Measurements from ENCODE around the gene PDE4A.
"Not testable (repeated sequence)": the region's sequence is repeated elsewhere in the genome, so short reads cannot be mapped to it uniquely, and the experiment has no call there.

The PDE4A gene

DNA sequence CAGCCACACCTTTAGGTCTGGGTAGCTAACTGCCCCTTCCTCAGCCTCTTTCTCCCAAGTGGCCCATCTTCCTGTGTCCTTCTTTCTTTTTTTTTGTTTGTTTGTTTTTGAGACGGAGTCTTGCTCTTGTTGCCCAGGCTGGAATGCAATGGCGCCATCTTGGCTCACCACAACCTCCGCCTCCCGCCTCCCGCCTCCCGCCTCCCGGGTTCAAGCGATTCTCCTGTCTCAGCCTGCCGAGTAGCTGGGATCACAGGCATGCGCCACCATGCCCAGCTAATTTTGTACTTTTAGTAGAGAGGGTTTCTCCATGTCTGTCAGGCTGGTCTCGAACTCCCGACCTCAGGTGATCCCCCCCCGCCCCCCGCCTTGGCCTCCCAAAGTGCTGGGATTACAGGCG lies 41.7 kb downstream of the PDE4A start:
- DNase-seq (ENCODE audit: low spot score) = not testable (repeated sequence)

DNA sequence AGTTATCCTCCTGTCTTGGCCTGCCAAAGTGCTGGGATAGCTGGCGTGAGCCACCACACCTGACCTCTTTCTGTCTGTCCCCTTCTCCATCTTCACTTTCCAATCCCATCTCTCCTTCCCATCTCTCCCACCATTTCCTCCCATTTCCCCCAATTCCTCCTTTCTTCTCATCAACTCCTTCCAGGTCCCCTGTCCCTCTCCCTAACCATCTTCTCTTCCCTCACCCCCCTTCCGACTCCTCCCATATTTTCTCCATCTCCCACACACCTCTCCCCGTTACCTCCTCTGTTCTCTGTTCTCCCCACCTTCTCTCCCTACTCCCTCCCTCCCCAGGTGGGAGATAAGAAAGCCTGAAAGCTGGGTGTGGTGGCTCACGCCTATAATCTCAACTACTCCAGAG lies 42.2 kb downstream of the PDE4A start:
- DNase-seq (ENCODE audit: low spot score) = no peak

DNA sequence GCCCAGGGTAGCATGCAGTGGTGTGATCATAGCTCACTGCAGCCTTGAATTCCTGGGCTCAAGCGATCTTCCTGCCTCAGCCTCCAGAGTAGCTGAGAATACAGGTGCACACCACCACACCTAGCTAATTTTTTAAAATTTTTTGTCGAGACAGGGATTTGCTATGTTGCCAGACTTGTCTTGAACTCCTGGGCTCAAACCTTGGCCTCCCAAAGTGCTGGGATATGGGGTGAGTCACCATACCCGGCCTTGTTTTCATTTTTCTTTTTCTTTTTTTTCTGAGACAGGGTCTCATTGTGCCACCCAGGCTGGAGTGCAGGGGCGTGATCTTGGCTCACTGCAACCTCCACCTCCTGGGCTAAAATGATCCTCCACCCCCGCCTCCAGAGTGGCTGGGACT lies 44.1 kb downstream of the PDE4A start:
- DNase-seq (ENCODE audit: low spot score) = no peak

DNA sequence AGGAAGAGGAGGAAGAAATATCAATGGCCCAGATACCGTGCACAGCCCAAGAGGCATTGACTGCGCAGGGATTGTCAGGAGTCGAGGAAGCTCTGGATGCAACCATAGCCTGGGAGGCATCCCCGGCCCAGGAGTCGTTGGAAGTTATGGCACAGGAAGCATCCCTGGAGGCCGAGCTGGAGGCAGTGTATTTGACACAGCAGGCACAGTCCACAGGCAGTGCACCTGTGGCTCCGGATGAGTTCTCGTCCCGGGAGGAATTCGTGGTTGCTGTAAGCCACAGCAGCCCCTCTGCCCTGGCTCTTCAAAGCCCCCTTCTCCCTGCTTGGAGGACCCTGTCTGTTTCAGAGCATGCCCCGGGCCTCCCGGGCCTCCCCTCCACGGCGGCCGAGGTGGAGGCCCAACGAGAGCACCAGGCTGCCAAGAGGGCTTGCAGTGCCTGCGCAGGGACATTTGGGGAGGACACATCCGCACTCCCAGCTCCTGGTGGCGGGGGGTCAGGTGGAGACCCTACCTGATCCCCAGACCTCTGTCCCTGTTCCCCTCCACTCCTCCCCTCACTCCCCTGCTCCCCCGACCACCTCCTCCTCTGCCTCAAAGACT lies 46.9 kb downstream of the PDE4A start:
- no peak for DNase-seq (ENCODE audit: low spot score)

- no peak for DNase-seq (ENCODE audit: low spot score)
Observed at GRCh38 chr19:10468133-10468532, 47.8 kb downstream of the PDE4A start.

GRCh38 chr19:10471909-10472308 lies 51.6 kb downstream of the PDE4A start:
- DNase-seq (ENCODE audit: low spot score) = peak; percentile 43

GRCh38 chr19:10473192-10473591 lies 52.9 kb downstream of the PDE4A start:
- DNase-seq (ENCODE audit: low spot score) = no peak

DNA sequence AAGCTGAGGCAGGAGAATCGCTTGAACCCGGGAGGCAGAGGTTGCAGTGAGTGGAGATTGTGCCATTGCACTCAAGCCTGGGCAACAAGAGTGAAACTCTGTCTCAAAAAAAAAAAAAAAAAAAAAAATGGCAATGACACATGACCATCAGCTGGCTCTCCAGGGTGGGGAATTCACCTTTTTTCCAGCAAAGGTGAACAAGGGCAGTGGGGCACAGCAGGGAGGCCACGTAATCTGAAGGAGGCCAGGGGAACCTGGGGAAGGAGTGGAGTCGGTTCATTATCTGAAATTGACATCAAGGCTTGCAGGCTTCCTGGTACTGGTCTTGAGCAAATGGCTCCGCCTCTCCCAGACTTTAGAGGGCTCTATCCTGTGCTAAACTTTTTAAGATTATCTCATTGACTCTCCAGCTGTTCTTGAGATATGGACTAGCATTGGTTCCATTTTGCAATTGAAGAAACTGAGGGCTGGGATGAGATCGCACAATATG lies 54.7 kb downstream of the PDE4A start:
- DNase-seq (ENCODE audit: low spot score) = peak; percentile 23

- DNase-seq (ENCODE audit: low spot score) = no peak
Observed at GRCh38 chr19:10478476-10478875, 58.1 kb downstream of the PDE4A start.

- peak; percentile 78 for DNase-seq (ENCODE audit: low spot score)
Observed at GRCh38 chr19:10478903-10479384, 58.6 kb downstream of the PDE4A start.

GRCh38 chr19:10486551-10486950 lies 66.2 kb downstream of the PDE4A start:
- no peak for DNase-seq (ENCODE audit: low spot score)

- DNase-seq (ENCODE audit: low spot score) = no peak
Observed at GRCh38 chr19:10491472-10492047, 71.2 kb downstream of the PDE4A start.

- no peak for DNase-seq (ENCODE audit: low spot score)
Observed at GRCh38 chr19:10497371-10497770, 77.0 kb downstream of the PDE4A start.

GRCh38 chr19:10499550-10500246 lies 79.4 kb downstream of the PDE4A start:
- no peak for DNase-seq (ENCODE audit: low spot score)

GRCh38 chr19:10500247-10500592 lies 79.9 kb downstream of the PDE4A start:
- DNase-seq (ENCODE audit: low spot score) = no peak

GRCh38 chr19:10501971-10502523 lies 81.7 kb downstream of the PDE4A start:
- peak; percentile 66 for DNase-seq (ENCODE audit: low spot score)

DNA sequence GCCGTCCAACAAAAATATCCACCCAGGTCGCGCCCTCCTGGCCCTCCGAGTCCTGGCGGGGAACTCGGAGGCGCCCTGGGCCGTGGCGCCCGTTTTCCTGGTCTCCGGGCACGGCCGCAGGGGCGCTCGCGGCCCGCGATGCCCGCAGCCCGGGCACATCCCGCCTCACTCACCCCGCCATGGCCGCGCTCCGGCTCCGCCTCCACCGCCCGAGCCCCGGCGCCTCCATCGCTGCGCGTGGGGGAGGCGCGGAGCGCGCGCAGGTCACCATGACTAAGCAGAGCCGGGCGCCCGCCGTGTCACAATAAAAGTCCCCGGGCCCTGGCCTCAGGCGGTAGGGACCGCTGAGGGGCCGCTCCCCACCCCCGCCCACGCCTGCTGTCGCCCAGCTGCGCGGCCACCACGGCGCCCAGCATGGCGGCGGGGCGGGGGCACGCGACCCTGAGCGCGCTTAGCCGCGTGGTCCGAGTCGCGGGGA lies 82.2 kb downstream of the PDE4A start:
- peak; percentile 93 for DNase-seq (ENCODE audit: low spot score)

GRCh38 chr19:10503002-10503789 lies 82.9 kb downstream of the PDE4A start, which contains the start of gene KEAP1:
Gene KEAP1, minus strand, starts transcription at chr19:10503356. Its CDS starts 3,323 bp downstream, at chr19:10500033.
- peak; percentile 42 for DNase-seq (ENCODE audit: low spot score)

DNA sequence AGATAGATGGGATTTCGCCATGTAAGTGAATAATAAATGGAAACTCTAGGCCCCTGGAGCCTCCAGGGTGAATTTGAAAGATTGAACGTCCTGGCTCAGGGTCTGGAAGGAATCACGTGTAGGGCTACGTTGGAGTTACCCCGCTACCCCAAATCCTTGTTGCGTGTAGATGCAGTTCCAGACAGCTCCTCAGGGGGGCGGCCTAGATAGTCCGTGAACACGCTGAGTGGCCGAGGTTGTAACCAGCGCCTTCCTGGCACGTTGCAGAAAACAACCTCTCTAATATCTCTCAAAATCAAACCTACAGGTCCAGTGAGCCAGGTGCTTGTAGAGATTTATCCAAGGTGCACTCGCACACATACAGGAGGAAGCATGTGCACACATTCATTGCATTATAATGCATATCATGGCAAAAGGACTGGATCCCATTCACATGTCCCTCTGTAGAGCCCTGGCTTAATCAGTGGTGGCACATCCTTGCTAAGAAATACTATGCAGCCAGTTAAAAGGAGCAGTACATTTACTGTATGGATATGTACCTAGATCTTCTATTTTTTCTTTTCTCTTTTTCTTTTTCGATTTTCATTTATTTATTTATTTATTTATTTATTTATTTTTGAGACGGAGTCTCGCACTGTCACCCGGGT lies 85.4 kb downstream of the PDE4A start:
- DNase-seq (ENCODE audit: low spot score) = peak; percentile 82

GRCh38 chr19:10508036-10508435 lies 87.7 kb downstream of the PDE4A start:
- no peak for DNase-seq (ENCODE audit: low spot score)

GRCh38 chr19:10508707-10509106 lies 88.4 kb downstream of the PDE4A start:
- DNase-seq (ENCODE audit: low spot score) = no peak
